H9 (cell line): Measurements from ENCODE around the gene JAML. TPM values are rescaled to one million over a fixed set of nuclear protein-coding genes. Genes with fewer than 3 reads are reported as not detected.
"Not testable (repeated sequence)": the region's sequence is repeated elsewhere in the genome, so short reads cannot be mapped to it uniquely, and the experiment has no call there.

Experiments used
- DNase-seq: peaks from one replicate; pipeline ENCODE4 v3.0.0-alpha.2; 2017
- H2AFZ ChIP-seq: one replicate; pipeline ENCODE4 v1.6.1; 2013; ENCODE audit warnings: mild to moderate bottlenecking, low read length, control low read depth, moderate library complexity
- H2AK5ac ChIP-seq: 2 replicates; pipeline ENCODE4 v1.6.1; 2013; ENCODE audit warnings: low read length, control low read depth, mixed read lengths; ENCODE audit not compliant: insufficient read length
- H2BK120ac ChIP-seq: one replicate; pipeline ENCODE4 v1.6.1; 2013; ENCODE audit warnings: low read depth, mild to moderate bottlenecking, low read length, control low read depth, inconsistent platforms; ENCODE audit not compliant: poor library complexity, severe bottlenecking
- H2BK12ac ChIP-seq: 2 replicates; pipeline ENCODE4 v1.6.1; 2013; ENCODE audit warnings: low read length, control low read depth, mixed read lengths, low read depth; ENCODE audit not compliant: insufficient read length
- H2BK15ac ChIP-seq: 2 replicates; pipeline ENCODE4 v1.6.1; 2013; ENCODE audit warnings: low read depth, low read length, control low read depth
- H2BK20ac ChIP-seq: one replicate; pipeline ENCODE4 v1.6.1; 2013; ENCODE audit warnings: low read depth, mild to moderate bottlenecking, low read length, control low read depth, inconsistent platforms; ENCODE audit not compliant: poor library complexity, severe bottlenecking
- H2BK5ac ChIP-seq: 2 replicates; pipeline ENCODE4 v1.6.1; 2013; ENCODE audit warnings: low read length, control low read depth, mixed read lengths; ENCODE audit not compliant: insufficient read length
- H3K14ac ChIP-seq: 2 replicates; pipeline ENCODE4 v1.6.1; 2013; ENCODE audit warnings: low read length, control low read depth; ENCODE audit not compliant: insufficient read depth
- H3K18ac ChIP-seq: 2 replicates; pipeline ENCODE4 v1.6.1; 2013; ENCODE audit warnings: low read depth, mild to moderate bottlenecking, mixed read lengths, low read length, control low read depth; ENCODE audit not compliant: insufficient read length
- H3K23ac ChIP-seq: 2 replicates; pipeline ENCODE4 v1.6.1; 2013; ENCODE audit warnings: low read length, control low read depth, mixed read lengths, low read depth; ENCODE audit not compliant: insufficient read length
- H3K23me2 ChIP-seq: 2 replicates; pipeline ENCODE4 v1.6.1; 2013; ENCODE audit warnings: low read depth, mild to moderate bottlenecking, mixed read lengths, low read length, control low read depth; ENCODE audit not compliant: insufficient read length, poor library complexity, severe bottlenecking
- H3K27ac ChIP-seq: 2 replicates; pipeline ENCODE4 v1.5.1; 2013; ENCODE audit warnings: low read length, control low read depth, mixed read lengths, low read depth; ENCODE audit not compliant: insufficient read length
- H3K27me3 ChIP-seq: 2 replicates; pipeline ENCODE4 v1.6.1; 2013; ENCODE audit warnings: low read length, control low read depth, inconsistent platforms; ENCODE audit not compliant: insufficient read depth
- H3K4ac ChIP-seq: 2 replicates; pipeline ENCODE4 v1.6.1; 2013; ENCODE audit warnings: low read depth, mild to moderate bottlenecking, control low read depth, inconsistent platforms, low read length, moderate library complexity
- H3K4me1 ChIP-seq: 2 replicates; pipeline ENCODE4 v1.6.1; 2013; ENCODE audit warnings: low read length, control low read depth, inconsistent platforms; ENCODE audit not compliant: insufficient read depth
- H3K4me2 ChIP-seq: 2 replicates; pipeline ENCODE4 v1.6.1; 2013; ENCODE audit warnings: low read length, control low read depth, mixed read lengths; ENCODE audit not compliant: insufficient read length, insufficient read depth
- H3K56ac ChIP-seq: 2 replicates; pipeline ENCODE4 v1.6.1; 2013; ENCODE audit warnings: low read depth, mild to moderate bottlenecking, mixed read lengths, low read length, control low read depth; ENCODE audit not compliant: insufficient read length
- H3K79me1 ChIP-seq: 2 replicates; pipeline ENCODE4 v1.6.1; 2013; ENCODE audit warnings: low read depth, mild to moderate bottlenecking, moderate library complexity, low read length, control low read depth, inconsistent platforms; ENCODE audit not compliant: insufficient read depth, poor library complexity, severe bottlenecking
- H3K79me2 ChIP-seq: 2 replicates; pipeline ENCODE4 v1.6.1; 2013; ENCODE audit warnings: low read length, control low read depth, inconsistent platforms; ENCODE audit not compliant: insufficient read depth
- H3K9ac ChIP-seq: 2 replicates; pipeline ENCODE4 v1.6.1; 2013; ENCODE audit warnings: low read length, control low read depth, mixed read lengths; ENCODE audit not compliant: insufficient read length; ENCODE audit errors: extremely low read depth
- H3K9me3 ChIP-seq: one replicate; pipeline ENCODE4 v1.6.1; 2013; ENCODE audit warnings: low read depth, low read length, inconsistent platforms; ENCODE audit not compliant: control insufficient read depth
- H3T11ph ChIP-seq: one replicate; pipeline ENCODE4 v1.6.1; 2013; ENCODE audit warnings: mild to moderate bottlenecking, low read length, control low read depth, inconsistent platforms
- H4K20me1 ChIP-seq: one replicate; pipeline ENCODE4 v1.6.1; 2013; ENCODE audit not compliant: control insufficient read depth, insufficient read length, insufficient read depth
- H4K5ac ChIP-seq: 2 replicates; pipeline ENCODE4 v1.6.1; 2013; ENCODE audit warnings: low read depth, mild to moderate bottlenecking, mixed read lengths, low read length, control low read depth; ENCODE audit not compliant: insufficient read length
- H4K8ac ChIP-seq: replicated peaks from 2 replicates; pipeline ENCODE4 v1.6.1; 2013; ENCODE audit warnings: low read length, control low read depth, mixed read lengths, low read depth; ENCODE audit not compliant: insufficient read length
- H4K91ac ChIP-seq: 2 replicates; pipeline ENCODE4 v1.6.1; 2013; ENCODE audit warnings: low read depth, mild to moderate bottlenecking, moderate library complexity, mixed read lengths, low read length, control low read depth; ENCODE audit not compliant: insufficient read length
- H3K27ac Mint-ChIP-seq, 3 experiments: 2 replicates in 2 of 3; 3 replicates in 1 of 3; pipeline ENCODE4 v1.8.0; 2020 to 2021; ENCODE audit warnings: mixed read lengths in 3 of 3, mild to moderate bottlenecking in 1 of 3, moderate library complexity in 1 of 3
- H3K27me3 Mint-ChIP-seq: 2 replicates; pipeline ENCODE4 v1.8.0; 2021; ENCODE audit warnings: low read depth, mild to moderate bottlenecking, moderate library complexity, mixed read lengths
- H3K36me3 Mint-ChIP-seq, 3 experiments: 2 replicates in 2 of 3; 3 replicates in 1 of 3; pipeline ENCODE4 v1.8.0; 2020 to 2021; ENCODE audit warnings: low read depth in 3 of 3, mixed read lengths in 3 of 3; ENCODE audit not compliant: insufficient read depth in 1 of 3
- H3K4me1 Mint-ChIP-seq, 2 experiments: 2 replicates each; pipeline ENCODE4 v1.8.0; 2020; ENCODE audit warnings: mixed read lengths in 2 of 2
- H3K4me3 Mint-ChIP-seq, 2 experiments: 2 replicates in 1 of 2; 3 replicates in 1 of 2; pipeline ENCODE4 v1.8.0; 2020 to 2021; ENCODE audit warnings: mild to moderate bottlenecking in 2 of 2, mixed read lengths in 2 of 2, moderate library complexity in 1 of 2
- H3K9me3 Mint-ChIP-seq, 2 experiments: 2 replicates in 1 of 2; 3 replicates in 1 of 2; pipeline ENCODE4 v1.8.0; 2020; ENCODE audit warnings: mild to moderate bottlenecking in 2 of 2, mixed read lengths in 2 of 2, moderate library complexity in 1 of 2
- WGBS: extraction: QIAGEN DNeasy Blood & Tissue Kit; methylation state at CpG from one replicate; pipeline ENCODE4 v1.1.7; 2013; ENCODE audit warnings: missing lambda C conversion rate, low lambda C conversion rate, mixed read lengths; ENCODE audit not compliant: insufficient read length; ENCODE audit errors: extremely low coverage; 5-methylcytosine and 5-hydroxymethylcytosine counted together
- total RNA-seq: library from RNA; stranded (reverse); gene quantifications from 2 replicates; pipeline ENCODE4 v1.2.1, GENCODE V29; 2021
- TF ChIP-seq, protein P1 (sequence below): fragments of 200-600 bp; sonication (generic); conservative IDR thresholded peaks from 3 replicates; pipeline ENCODE4 v1.8.0; 2021; ENCODE audit warnings: antibody characterized with exemption, mild to moderate bottlenecking

Gene JAML
- total RNA-seq, 1 experiment from 2014 or later: 0.48 TPM

DNA sequence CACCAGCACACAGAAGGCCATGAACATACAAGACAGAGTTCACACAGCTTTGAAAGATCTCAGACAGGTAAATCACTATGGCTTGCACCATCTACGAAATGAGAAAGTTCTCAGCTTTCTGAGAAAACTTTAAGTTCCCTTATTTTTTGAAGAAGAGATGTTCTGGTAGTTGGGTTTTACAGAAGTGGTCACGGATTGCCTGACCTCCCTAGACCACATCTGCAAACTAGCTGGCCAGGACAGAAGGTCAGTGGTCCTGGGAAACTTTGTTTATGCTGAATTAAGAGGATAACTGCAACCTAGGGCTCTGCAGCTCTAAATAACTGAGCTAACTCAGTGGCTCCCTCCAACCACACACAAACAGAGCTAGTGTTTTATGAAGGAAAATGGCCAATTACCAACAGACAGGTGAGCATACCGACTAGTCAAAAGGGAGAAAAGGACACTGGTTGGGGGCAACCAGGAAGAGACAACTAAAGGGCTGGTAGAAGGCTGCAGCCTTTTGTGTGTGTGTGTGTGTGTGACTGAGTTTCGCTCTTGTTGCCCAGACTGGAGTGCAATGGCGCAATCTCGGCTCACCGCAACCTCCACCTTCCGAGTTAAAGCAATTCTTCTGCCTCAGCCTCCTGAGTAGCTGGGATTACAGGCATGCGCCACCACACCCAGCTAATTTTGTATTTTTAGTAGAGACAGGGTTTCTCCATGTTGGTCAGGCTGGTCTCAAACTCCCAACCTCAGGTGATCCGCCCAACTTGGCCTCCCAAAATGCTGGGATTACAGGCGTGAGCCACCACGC lies 39.8 kb downstream of the JAML start:
- no peak overlapping the region for H3K27ac ChIP-seq
- H3K4me2 ChIP-seq: no peak overlapping the region
- H3K27me3 ChIP-seq: no peaks in the 10 kb centered on the region
- Mint-ChIP-seq H3K4me1 (peaks cover 7 to 15% of the 10 kb centered on the region in 2 experiments), H3K36me3 (no peaks in the 10 kb centered on the region), H3K4me3 (no peak overlapping the region), H3K27ac (no peak overlapping the region), H3K9me3 (peaks cover 2 to 3% of the 10 kb centered on the region in 2 experiments; a peak in 2 of 5 replicates), H3K27me3 (peaks cover 27% of the 10 kb centered on the region)
- H2AK5ac ChIP-seq: no peak overlapping the region
- no peak overlapping the region for H3T11ph ChIP-seq
- no peak overlapping the region for H2BK15ac ChIP-seq
- H4K20me1 ChIP-seq: no peaks in the 10 kb centered on the region
- H3K9ac ChIP-seq: no peak overlapping the region
- H2BK12ac ChIP-seq: no peak overlapping the region
- TF ChIP-seq, protein P1, sequence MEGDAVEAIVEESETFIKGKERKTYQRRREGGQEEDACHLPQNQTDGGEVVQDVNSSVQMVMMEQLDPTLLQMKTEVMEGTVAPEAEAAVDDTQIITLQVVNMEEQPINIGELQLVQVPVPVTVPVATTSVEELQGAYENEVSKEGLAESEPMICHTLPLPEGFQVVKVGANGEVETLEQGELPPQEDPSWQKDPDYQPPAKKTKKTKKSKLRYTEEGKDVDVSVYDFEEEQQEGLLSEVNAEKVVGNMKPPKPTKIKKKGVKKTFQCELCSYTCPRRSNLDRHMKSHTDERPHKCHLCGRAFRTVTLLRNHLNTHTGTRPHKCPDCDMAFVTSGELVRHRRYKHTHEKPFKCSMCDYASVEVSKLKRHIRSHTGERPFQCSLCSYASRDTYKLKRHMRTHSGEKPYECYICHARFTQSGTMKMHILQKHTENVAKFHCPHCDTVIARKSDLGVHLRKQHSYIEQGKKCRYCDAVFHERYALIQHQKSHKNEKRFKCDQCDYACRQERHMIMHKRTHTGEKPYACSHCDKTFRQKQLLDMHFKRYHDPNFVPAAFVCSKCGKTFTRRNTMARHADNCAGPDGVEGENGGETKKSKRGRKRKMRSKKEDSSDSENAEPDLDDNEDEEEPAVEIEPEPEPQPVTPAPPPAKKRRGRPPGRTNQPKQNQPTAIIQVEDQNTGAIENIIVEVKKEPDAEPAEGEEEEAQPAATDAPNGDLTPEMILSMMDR: no peak
- H3K56ac ChIP-seq: no peak overlapping the region
- H3K23ac ChIP-seq: no peak overlapping the region
- no peak overlapping the region for H4K5ac ChIP-seq
- no peak overlapping the region for H2BK20ac ChIP-seq
- H3K18ac ChIP-seq: no peak overlapping the region
- H4K8ac ChIP-seq: no peak overlapping the region
- no peak overlapping the region for H4K91ac ChIP-seq
- no peaks in the 10 kb centered on the region for H3K79me1 ChIP-seq
- no peaks in the 10 kb centered on the region for H3K4me1 ChIP-seq
- H3K79me2 ChIP-seq: no peaks in the 10 kb centered on the region
- no peak overlapping the region for H3K4ac ChIP-seq
- H3K23me2 ChIP-seq: no peaks in the 10 kb centered on the region
- WGBS: no CpG with 5 or more reads among the region's 12 CpGs
- DNase-seq: no peak
- H2BK5ac ChIP-seq: no peak overlapping the region
- no peak overlapping the region for H2AFZ ChIP-seq
- no peak overlapping the region for H3K14ac ChIP-seq
- no peak overlapping the region for H2BK120ac ChIP-seq
- no peaks in the 10 kb centered on the region for H3K9me3 ChIP-seq

DNA sequence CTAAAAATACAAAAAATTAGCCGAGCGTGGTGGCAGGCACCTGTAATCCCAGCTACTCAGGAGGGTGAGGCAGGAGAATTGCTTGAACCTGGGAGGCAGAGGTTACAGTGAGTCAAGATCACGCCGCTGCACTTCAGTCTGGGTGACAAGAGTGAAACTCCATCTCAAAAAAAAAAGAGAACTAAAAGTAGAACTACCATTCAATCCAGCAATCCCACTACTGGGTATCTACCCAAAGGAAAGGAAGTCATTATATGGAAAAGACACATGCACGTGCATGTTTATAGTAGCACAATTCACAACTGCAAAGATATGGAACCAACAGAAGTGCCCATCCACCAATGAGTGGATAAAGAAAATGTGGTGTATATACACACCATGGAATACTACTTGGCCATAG lies 41.1 kb downstream of the JAML start:
- H3K27ac ChIP-seq, H3K4me2 ChIP-seq, H3K36me3 Mint-ChIP-seq, DNase-seq, H3K18ac ChIP-seq, H2BK120ac ChIP-seq, H3K27ac Mint-ChIP-seq, H3K79me2 ChIP-seq, H4K5ac ChIP-seq, H3K4me1 ChIP-seq, H3K23ac ChIP-seq, H3K9me3 Mint-ChIP-seq, H2BK15ac ChIP-seq, H3T11ph ChIP-seq, H3K4me3 Mint-ChIP-seq, H2BK12ac ChIP-seq, H2BK20ac ChIP-seq, H4K20me1 ChIP-seq, H3K9ac ChIP-seq, H4K8ac ChIP-seq, H3K14ac ChIP-seq, H3K27me3 ChIP-seq, H3K9me3 ChIP-seq, H3K56ac ChIP-seq, H2AFZ ChIP-seq, H2BK5ac ChIP-seq, H3K79me1 ChIP-seq, H3K23me2 ChIP-seq, H3K4ac ChIP-seq, H4K91ac ChIP-seq, H2AK5ac ChIP-seq: not testable (repeated sequence)
- peaks cover 11 to 20% of the 10 kb centered on the region in 2 experiments for H3K4me1 Mint-ChIP-seq
- WGBS: no CpG with 5 or more reads among the region's 5 CpGs
- peaks cover 24% of the 10 kb centered on the region for H3K27me3 Mint-ChIP-seq
